GM18499 (cell line): Measurements from ENCODE around the gene EIF5.

Experiments
- ATAC-seq: cut with Tn5 transposase; IDR thresholded peaks from one replicate; pipeline ENCODE4 v1.9.1; 2021; ENCODE audit warnings: moderate number of reproducible peaks; ENCODE audit not compliant: insufficient read depth, unreplicated experiment

Gene EIF5

GRCh38 chr14:103333754-103334643, at the start of gene EIF5:
EIF5 (plus strand) TSS chr14:103334237; CDS start chr14:103335861, 1,624 bp downstream.
- peak; percentile 75 for ATAC-seq

GRCh38 chr14:103284574-103285467, 49.2 kb upstream of the EIF5 start:
- no peak for ATAC-seq

GRCh38 chr14:103286460-103286859, 47.6 kb upstream of the EIF5 start:
- ATAC-seq = no peak

GRCh38 chr14:103286968-103287850, 46.8 kb upstream of the EIF5 start:
- no peak for ATAC-seq

DNA sequence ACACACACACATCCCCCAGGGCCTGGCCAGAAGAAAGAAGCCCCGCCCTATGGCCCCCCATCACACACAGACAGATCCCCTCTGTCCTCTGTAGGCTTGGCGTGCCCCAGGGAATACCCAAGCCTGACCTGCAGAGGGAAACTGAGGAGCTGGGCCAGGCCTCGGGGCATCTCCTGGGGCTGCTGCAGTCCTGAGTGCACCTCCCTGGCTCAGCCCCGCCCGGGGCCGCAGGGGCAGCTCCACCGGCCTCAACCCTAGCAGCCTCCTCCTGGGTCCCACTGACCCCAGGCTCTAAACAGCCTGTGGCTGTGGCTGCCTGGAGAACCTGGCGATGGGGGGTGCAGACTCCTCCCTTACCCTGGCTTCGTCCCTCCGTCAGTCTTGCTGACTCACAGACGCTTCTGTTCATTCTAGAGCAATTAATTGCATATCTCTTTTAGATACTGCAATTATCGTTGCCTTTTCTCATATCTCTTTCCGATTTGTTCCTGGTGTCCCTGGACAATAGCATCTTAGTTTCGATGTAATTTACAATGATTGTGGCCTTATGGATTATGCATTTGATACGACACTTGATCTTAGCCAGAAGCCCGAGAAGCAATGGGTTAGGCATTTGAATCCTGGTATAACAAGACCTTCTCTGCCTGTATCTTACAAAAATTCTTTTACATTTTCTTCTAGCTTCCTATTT, 45.8 kb upstream of the EIF5 start:
- ATAC-seq = no peak

DNA sequence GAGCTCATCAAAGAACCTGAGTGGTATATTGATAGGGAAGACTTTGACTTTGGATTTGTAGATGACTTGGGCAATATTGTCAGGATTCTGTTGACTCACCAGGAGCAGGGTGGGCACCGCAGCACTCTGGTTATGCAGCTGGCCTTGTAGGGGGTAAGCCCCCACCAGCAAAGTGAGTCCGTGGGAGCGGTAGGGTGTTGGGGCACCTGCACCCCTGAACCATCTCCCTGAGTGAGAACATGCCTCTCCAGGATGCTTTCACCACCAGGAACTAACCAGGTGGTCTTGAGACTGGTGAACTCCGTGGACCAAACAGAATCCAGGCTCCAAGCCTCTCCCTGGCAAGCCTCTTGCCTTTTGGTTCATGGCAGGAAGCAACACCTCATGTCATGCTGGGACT, 44.0 kb upstream of the EIF5 start:
- no peak for ATAC-seq

DNA sequence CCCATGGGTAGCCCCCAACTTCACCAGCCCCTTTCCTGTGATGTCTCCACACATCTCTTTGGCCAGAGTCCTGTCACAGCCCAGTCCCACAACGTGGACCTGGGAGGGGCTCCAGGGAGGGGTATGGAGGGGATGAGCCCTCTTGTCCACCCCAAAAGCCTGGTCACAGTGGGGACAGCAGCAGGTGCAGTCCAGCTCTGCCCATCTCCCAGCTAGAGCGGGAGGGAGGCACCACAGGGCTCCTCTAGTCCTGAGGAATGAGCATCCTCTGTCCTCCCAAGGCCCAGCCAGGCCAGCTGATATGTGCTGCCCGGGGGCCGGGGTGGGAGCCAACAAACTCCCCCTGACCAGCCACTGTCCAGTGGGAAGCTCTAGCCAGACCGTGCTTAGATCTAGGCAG, 43.5 kb upstream of the EIF5 start:
- ATAC-seq = no peak

DNA sequence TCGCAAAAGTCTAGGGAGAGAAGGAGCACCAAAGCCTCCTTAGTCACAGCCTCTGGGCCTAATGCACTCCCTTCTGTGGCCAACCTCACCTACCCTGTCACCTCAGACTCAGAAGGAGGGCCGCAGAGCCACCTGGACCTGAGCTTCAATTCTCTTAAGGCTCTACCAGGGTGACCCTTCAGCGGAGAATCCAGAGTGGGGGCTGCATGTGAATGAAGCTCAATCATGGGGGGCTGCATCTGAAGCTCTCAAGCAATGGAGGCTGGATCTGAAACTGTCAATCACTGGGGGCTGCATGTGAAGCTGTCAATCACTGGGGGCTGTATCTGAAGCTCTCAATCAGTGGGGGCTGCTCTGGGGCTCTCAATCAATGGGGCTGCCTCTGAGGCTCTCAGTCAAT, 43.1 kb upstream of the EIF5 start:
- no peak for ATAC-seq

DNA sequence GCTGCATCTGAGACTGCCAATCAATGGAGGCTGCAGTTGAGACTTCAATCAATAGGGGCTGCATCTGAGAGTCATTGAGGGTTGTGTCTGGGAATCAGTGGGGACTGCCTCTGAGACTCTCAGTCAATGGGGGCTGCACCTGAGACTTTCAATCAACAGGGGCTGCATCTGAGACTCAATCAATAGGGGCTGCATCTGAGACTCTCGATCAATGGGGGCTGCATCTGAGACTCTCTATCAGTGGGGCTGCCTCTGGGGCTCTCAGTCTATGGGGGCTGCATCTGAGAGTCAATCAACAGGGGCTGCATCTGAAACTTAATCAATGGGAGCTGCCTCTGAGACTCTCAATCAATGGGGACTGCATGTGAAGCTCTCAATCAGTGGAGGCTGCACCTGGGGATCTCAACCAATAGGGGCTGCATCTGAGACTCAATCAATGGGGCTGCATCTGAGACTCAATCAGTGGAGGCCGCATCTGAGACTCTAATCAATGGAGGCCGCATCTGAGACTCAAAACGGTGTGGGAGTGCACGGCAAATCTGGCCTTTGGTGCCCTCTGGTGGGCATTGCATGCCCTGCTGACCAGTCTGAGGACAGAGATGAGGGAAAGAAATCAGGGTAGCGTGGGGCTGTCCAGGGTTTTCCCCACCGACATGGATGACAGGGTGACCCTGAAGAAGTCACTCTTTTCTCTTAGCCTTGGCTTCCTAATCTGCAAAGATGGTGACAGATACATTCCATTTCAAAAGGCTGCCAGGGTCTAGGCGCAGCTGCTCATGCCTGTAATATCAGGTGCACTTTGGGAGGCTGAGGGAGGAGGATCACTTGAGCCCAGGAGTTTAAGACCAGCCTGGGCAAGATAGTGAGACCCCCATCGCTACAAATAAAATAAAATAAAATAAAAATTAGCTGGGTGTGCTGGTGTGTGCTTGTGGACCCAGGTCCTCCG, 41.3 kb upstream of the EIF5 start:
- ATAC-seq = no peak

- ATAC-seq = no peak
Measured at GRCh38 chr14:103293465-103293864, 40.6 kb upstream of the EIF5 start.

- ATAC-seq = no peak
Measured at GRCh38 chr14:103294091-103294490, 39.9 kb upstream of the EIF5 start.

DNA sequence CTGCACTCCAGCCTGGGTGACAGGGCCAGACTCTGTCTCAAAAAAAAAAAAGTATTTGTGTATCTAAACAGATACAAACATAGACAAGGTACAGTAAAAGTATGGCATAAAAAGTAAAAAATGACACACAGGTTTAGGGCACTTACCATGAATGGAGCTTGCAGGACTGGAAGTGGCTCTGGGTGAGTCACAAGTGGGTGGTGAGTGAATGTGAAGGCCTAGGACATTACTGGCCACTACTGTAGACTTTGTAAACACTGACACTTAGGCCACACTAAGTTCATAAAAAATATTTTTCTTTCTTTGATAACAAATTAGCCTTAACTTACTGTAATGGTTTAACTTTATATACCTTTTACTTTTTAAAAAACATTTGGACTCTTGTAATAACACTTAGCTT, 38.0 kb upstream of the EIF5 start:
- ATAC-seq = no peak

DNA sequence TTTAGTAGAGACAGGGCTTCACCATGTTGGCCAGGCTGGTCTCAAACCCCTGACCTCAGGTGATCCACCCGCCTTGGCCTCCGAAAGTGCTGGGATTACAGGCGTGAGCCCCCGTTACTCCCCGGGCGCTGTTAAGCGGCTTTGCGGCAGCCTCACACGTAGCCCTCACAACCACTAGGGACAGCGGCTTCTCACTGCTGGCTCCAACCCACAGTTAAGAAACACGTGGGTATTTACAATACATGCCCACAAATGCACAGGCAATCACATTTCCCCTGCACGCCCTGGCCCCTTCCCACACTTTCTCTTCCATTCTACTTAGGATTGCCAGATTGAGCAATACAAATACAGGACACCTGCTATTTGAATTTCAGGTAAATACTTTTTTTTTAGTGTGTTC, 37.0 kb upstream of the EIF5 start:
- no peak for ATAC-seq

- ATAC-seq = no peak
Measured at GRCh38 chr14:103298620-103299019, 35.4 kb upstream of the EIF5 start.

DNA sequence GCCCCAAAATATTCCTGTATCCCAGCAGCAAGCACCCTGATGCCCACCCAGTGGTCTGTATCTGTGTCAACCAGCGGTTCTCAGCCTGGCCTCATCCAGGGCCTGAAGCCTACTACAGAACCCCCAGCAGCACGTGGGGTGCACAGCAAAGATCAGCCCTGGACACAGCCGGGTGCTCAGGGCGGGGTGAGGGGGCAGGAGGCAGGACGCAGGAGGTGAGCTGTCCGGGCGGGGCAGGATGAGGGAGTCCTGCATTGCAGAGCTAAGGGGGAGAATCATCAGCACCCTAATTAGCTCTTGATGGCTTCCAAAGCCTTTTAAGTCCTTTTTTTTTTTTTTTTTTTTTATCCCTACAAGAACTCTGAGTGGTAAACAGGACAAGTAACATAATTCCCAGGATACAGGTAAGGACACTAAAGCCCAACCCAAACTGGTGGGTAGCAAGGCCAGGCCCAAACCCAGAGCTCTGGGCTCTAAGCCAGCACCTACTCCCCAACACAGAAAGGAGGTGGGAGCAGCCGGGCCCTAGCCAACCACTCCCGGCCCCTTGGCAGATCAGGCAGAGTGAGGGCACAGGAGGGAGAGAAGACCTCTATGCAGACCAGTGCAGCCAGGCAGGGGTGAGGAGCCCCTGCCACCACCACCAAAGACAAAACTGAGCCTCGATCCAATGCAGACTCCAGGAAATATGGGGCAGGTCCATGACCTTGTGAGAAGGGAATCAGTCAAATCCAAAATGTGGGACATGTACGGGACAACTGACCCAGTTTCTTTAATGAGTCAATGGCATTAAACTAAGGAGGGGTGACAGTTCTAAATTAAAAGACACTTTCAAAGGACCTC, 32.3 kb upstream of the EIF5 start:
- no peak for ATAC-seq

DNA sequence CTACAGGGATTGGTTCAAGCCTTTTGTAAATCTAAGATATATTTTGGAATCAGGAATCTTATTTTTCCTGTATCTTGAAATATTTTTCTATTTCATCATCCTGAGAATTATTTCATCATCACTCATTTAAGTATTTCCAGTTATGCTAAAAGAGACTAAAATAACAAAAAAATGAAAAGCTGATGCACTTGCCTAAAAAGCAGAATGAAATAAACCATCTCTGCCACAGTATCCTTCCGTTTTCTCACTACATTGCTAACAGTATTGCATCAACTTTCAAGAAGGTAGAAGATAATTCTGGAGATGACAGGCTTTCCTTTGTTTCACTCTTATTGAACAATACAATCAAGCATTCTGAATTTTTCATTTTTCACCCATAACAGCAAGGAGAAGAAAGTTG, 31.1 kb upstream of the EIF5 start:
- ATAC-seq = no peak

DNA sequence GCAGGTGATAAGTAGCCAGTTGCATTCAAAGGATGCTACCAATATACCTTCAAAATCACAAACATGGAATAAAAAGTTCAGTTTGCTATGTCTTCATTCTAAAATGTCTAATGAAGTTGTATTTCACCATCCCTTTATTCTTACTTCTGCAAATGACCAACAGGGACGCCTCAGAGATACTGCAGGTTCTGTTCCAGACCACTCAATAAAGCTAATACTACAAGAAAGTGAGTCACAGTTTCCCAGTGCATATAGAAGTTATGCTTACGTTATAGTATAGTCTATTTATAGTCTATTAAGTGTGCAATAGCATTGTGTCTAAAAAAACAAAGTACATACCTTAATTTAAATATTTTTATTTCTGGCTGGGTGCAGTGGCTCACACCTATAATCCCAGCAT, 29.3 kb upstream of the EIF5 start:
- no peak for ATAC-seq
